Measurements from ENCODE around the gene HDAC4. TPM values are rescaled to one million over a fixed set of nuclear protein-coding genes. Genes with fewer than 3 reads are reported as not detected.

HDAC4 gene
- total RNA-seq, 1 donor from 2014 or later, result 11.8 TPM

DNA sequence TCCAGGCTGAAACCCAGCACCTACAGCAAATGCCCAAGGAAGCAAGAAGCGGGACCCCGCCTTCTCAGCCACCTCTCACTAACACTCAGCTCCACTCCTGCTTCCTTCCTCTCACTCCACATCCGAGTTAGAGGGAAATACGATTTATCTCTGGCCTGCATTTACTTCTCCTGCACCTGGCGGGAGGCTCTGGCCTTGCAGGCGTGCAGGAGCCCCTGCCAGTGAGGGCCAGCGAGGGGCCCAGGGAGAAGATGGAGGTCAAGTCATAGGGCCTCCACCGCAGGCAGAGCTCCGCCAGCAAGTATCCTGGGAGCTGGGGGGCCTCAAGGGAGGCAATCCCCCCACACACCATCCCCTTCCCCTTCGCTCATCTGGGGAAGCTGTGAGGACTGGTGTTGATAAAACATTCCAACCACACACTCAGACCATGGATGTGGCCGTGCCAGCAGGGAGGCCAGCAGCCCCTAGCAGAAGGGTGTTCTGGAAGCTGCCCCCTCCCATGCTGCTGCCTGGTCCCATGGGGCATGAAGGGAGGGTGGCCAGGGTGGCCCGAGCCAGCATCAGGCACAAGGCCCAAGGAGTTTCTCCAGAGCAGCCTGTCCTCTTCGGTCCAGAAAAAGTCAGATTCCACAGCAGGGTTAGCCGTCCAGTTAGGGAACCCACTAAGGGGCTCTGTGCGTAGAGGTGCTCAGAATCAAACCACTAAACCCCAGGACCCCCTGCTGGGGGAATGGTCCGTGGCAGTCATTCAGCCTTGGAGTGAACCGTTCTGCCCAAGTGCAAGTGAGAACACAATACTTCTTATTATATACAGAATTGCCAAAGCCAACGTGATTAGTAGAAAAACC lies 91.2 kb downstream of the HDAC4 start:
- H3K27ac Mint-ChIP-seq (ENCODE audit: unreplicated experiment), result no peak overlapping the region
- FAIRE-seq (no peak), DNase-seq (ENCODE audit: low read depth) (no peak)
- Histone ChIP-seq H2AFZ (ENCODE audit: low read depth, low read length) (no peak overlapping the region), H3K4me1 (ENCODE audit: insufficient read depth, low read length) (no peaks in the 10 kb centered on the region), H3K9me3 (ENCODE audit: insufficient read depth, low read depth, low read length) (no peaks in the 10 kb centered on the region), H3K27ac (ENCODE audit: low read depth, low read length) (no peak overlapping the region), H3K79me2 (ENCODE audit: insufficient read depth, low read length) (peaks cover 6% of the 10 kb centered on the region), H3K4me3 (ENCODE audit: insufficient read depth, low read depth, low read length) (no peak overlapping the region), H3K4me2 (ENCODE audit: low read length) (peak overlapping the region; percentile 67), H3K27me3 (ENCODE audit: insufficient read depth, low read length) (no peaks in the 10 kb centered on the region), H4K20me1 (ENCODE audit: insufficient read depth, low read length) (peaks cover 22% of the 10 kb centered on the region), H3K36me3 (ENCODE audit: insufficient read depth, low read length) (no peaks in the 10 kb centered on the region), H3K9ac (ENCODE audit: low read length) (no peak overlapping the region)
- no peaks in the 10 kb centered on the region for H3K4me1 Mint-ChIP-seq (ENCODE audit: low read depth, unreplicated experiment)
- H3K36me3 Mint-ChIP-seq (ENCODE audit: low read depth, unreplicated experiment), result peaks cover 8% of the 10 kb centered on the region
- H3K9me3 Mint-ChIP-seq (ENCODE audit: unreplicated experiment), result peaks cover 9% of the 10 kb centered on the region
- H3K27me3 Mint-ChIP-seq (ENCODE audit: low read depth, unreplicated experiment), result no peaks in the 10 kb centered on the region
- H3K4me3 Mint-ChIP-seq (ENCODE audit: unreplicated experiment), result no peak overlapping the region
- TF ChIP-seq CTCF (IDR thresholded peaks at IDR 0.05; ENCODE audit: insufficient read depth, low read depth, low read length) (no peak), EZH2 (IDR thresholded peaks at IDR 0.05; ENCODE audit: insufficient read depth, low read length) (no peak)

GRCh38 chr2:239308661-239309397 lies 92.0 kb downstream of the HDAC4 start:
- Histone ChIP-seq H4K20me1 (ENCODE audit: insufficient read depth, low read length) (peaks cover 20% of the 10 kb centered on the region), H3K4me3 (ENCODE audit: insufficient read depth, low read depth, low read length) (no peak overlapping the region), H3K27ac (ENCODE audit: low read depth, low read length) (no peak overlapping the region), H3K9ac (ENCODE audit: low read length) (no peak overlapping the region), H3K4me2 (ENCODE audit: low read length) (peak overlapping the region; percentile 67), H2AFZ (ENCODE audit: low read depth, low read length) (no peak overlapping the region), H3K79me2 (ENCODE audit: insufficient read depth, low read length) (peaks cover 5% of the 10 kb centered on the region), H3K36me3 (ENCODE audit: insufficient read depth, low read length) (no peaks in the 10 kb centered on the region), H3K4me1 (ENCODE audit: insufficient read depth, low read length) (no peaks in the 10 kb centered on the region), H3K27me3 (ENCODE audit: insufficient read depth, low read length) (no peaks in the 10 kb centered on the region), H3K9me3 (ENCODE audit: insufficient read depth, low read depth, low read length) (no peaks in the 10 kb centered on the region)
- H3K4me1 Mint-ChIP-seq (ENCODE audit: low read depth, unreplicated experiment), result peaks cover 2% of the 10 kb centered on the region
- TF ChIP-seq EZH2 (IDR thresholded peaks at IDR 0.05; ENCODE audit: insufficient read depth, low read length) (no peak), CTCF (IDR thresholded peaks at IDR 0.05; ENCODE audit: insufficient read depth, low read depth, low read length) (no peak)
- FAIRE-seq (no peak), DNase-seq (ENCODE audit: low read depth) (no peak)
- peaks cover 4% of the 10 kb centered on the region for H3K9me3 Mint-ChIP-seq (ENCODE audit: unreplicated experiment)
- peaks cover 6% of the 10 kb centered on the region for H3K36me3 Mint-ChIP-seq (ENCODE audit: low read depth, unreplicated experiment)
- H3K27ac Mint-ChIP-seq (ENCODE audit: unreplicated experiment), result no peak overlapping the region
- H3K4me3 Mint-ChIP-seq (ENCODE audit: unreplicated experiment), result no peak overlapping the region
- H3K27me3 Mint-ChIP-seq (ENCODE audit: low read depth, unreplicated experiment), result no peaks in the 10 kb centered on the region
